ENCODE results near the gene PRKCZ. TPM values are rescaled to one million over a fixed set of nuclear protein-coding genes. Genes with fewer than 3 reads are reported as not detected.

Gene PRKCZ
- total and polyA plus RNA-seq, 2 experiments from 2014 or later: 26.2 to 36.9 TPM

GRCh38 chr1:2166695-2167094, 116.5 kb downstream of the PRKCZ start:
- Mint-ChIP-seq H3K27me3 (ENCODE audit: insufficient read depth, low read depth, poor library complexity) (peaks cover 5% of the 10 kb centered on the region), H3K36me3 (ENCODE audit: low read depth) (peaks cover 20% of the 10 kb centered on the region)
- no peak for DNase-seq (ENCODE audit: low spot score)

More at GRCh38 chr1:2166695-2167094, 116.5 kb downstream of the PRKCZ start:
- H3K79me2 ChIP-seq (replicated peaks; ENCODE audit: insufficient read depth): no peaks in the 10 kb centered on the region
- no peak overlapping the region for H3K4me2 ChIP-seq
- Mint-ChIP-seq H3K27ac (no peak overlapping the region; the same call in 1 of the 2 replicates), H3K4me3 (no peak overlapping the region), H3K4me1 (peaks cover 2% of the 10 kb centered on the region; the same call in 1 of the 3 replicates), H3K9me3 (no peaks in the 10 kb centered on the region)
- H3K4me1 ChIP-seq (ENCODE audit: insufficient read depth): 0 out of 2 replicates have a peak, but pooled peaks cover 3% of the 10 kb centered on the region
- H3F3A ChIP-seq (replicated peaks; ENCODE audit: low read depth): peaks cover 3% of the 10 kb centered on the region; the same call in 1 of the 2 replicates
- no peaks in the 10 kb centered on the region for H3K9me2 ChIP-seq (ENCODE audit: insufficient read depth)
- TF ChIP-seq CTCF (conservative IDR thresholded peaks at IDR 0.05; ENCODE audit: low read depth in 2 of 2) (no peak), ZNF114 (CRISPR knock-in tag; IDR thresholded peaks at IDR 0.05) (no peak), JUNB (IDR thresholded peaks at IDR 0.05; ENCODE audit: unreplicated experiment) (no peak), CREB1 (CRISPR knock-in tag; IDR thresholded peaks at IDR 0.05; ENCODE audit: low read depth) (no peak), ZNF462 (CRISPR knock-in tag; IDR thresholded peaks at IDR 0.05) (no peak), EZH2 (IDR thresholded peaks at IDR 0.05; ENCODE audit: low read depth, unreplicated experiment) (no peak), POLR2AphosphoS5 (IDR thresholded peaks at IDR 0.05; ENCODE audit: low read depth) (no peak), ZNF331 (CRISPR knock-in tag; IDR thresholded peaks at IDR 0.05; ENCODE audit: low read depth) (no peak), EZH2phosphoT487 (IDR thresholded peaks at IDR 0.05; ENCODE audit: unreplicated experiment) (no peak), ETS1 (IDR thresholded peaks at IDR 0.05) (no peak), REST (IDR thresholded peaks at IDR 0.05; ENCODE audit: unreplicated experiment) (no peak)
- no peak overlapping the region for H2AFZ ChIP-seq
- no peaks in the 10 kb centered on the region for H3K27me3 ChIP-seq (ENCODE audit: insufficient read depth)
- ATAC-seq: no peak
- no peaks in the 10 kb centered on the region for H3K36me3 ChIP-seq (ENCODE audit: insufficient read depth)
- H3K4me3 ChIP-seq: no peak overlapping the region
- no peaks in the 10 kb centered on the region; the same call in 1 of the 2 replicates for H4K20me1 ChIP-seq (replicated peaks; ENCODE audit: insufficient read depth)
- H3K27ac ChIP-seq (ENCODE audit: low read depth): no peak overlapping the region
